Measurements from ENCODE around the gene MPDZ. TPM values are rescaled to one million over a fixed set of nuclear protein-coding genes. Genes with fewer than 3 reads are reported as not detected.

The MPDZ gene
- total RNA-seq, 4 donors from 2014 or later: 59.5 to 105 (median 74.3) TPM

- TF ChIP-seq CTCF (IDR thresholded peaks at IDR 0.05): no peak
- TF ChIP-seq POLR2A (IDR thresholded peaks at IDR 0.05; ENCODE audit: low read depth): no peak
- TF ChIP-seq EP300 (IDR thresholded peaks at IDR 0.05): no peak
- no peak for TF ChIP-seq POLR2AphosphoS5 (IDR thresholded peaks at IDR 0.05)
- intact Hi-C loops (cut with DNase I): no loop called here
- H3K27ac ChIP-seq (replicated peaks in 1 of 4): no peak overlapping the region
- no peaks in the 10 kb centered on the region for H3K4me1 ChIP-seq
- H3K27me3 ChIP-seq: no peaks in the 10 kb centered on the region
- 100% methylated on average over 2 of the region's 2 CpGs for WGBS
- H3K36me3 ChIP-seq: peaks cover 0 to 48% (median 19%) of the 10 kb centered on the region in 4 donors
- H3K4me3 ChIP-seq: no peak overlapping the region
- no peaks in the 10 kb centered on the region for H3K9me3 ChIP-seq
- no peak for DNase-seq (ENCODE audit: extremely low spot score)
Measured at GRCh38 chr9:13174906-13175639, 104.4 kb downstream of the MPDZ start.

- no peak for DNase-seq (ENCODE audit: extremely low spot score)
- Histone ChIP-seq H3K9me3 (no peaks in the 10 kb centered on the region), H3K4me1 (no peaks in the 10 kb centered on the region), H3K4me3 (no peak overlapping the region), H3K27me3 (no peaks in the 10 kb centered on the region), H3K27ac (replicated peaks in 1 of 4) (no peak overlapping the region), H3K36me3 (peaks cover 0 to 46% (median 19%) of the 10 kb centered on the region in 4 donors)
- 91% methylated on average over 4 of the region's 4 CpGs for WGBS
- intact Hi-C loops (cut with DNase I): no loop called here
- TF ChIP-seq POLR2A (IDR thresholded peaks at IDR 0.05; ENCODE audit: low read depth) (no peak), POLR2AphosphoS5 (IDR thresholded peaks at IDR 0.05) (no peak), EP300 (IDR thresholded peaks at IDR 0.05) (no peak), CTCF (IDR thresholded peaks at IDR 0.05) (no peak)
Measured at GRCh38 chr9:13173553-13173952, 105.9 kb downstream of the MPDZ start.

GRCh38 chr9:13171261-13171660 lies 108.2 kb downstream of the MPDZ start:
- H3K36me3 ChIP-seq: peaks cover 9 to 51% (median 30%) of the 10 kb centered on the region in 4 donors
- no peaks in the 10 kb centered on the region for H3K4me1 ChIP-seq
- H3K9me3 ChIP-seq: no peaks in the 10 kb centered on the region
- H3K27ac ChIP-seq (replicated peaks in 1 of 4): no peak overlapping the region
- TF ChIP-seq EP300 (IDR thresholded peaks at IDR 0.05): no peak
- no peak for TF ChIP-seq CTCF (IDR thresholded peaks at IDR 0.05)
- TF ChIP-seq POLR2A (IDR thresholded peaks at IDR 0.05; ENCODE audit: low read depth): no peak
- no peak for TF ChIP-seq POLR2AphosphoS5 (IDR thresholded peaks at IDR 0.05)
- DNase-seq (ENCODE audit: extremely low spot score): no peak
- no peak overlapping the region for H3K4me3 ChIP-seq
- 81% methylated on average over 2 of the region's 2 CpGs for WGBS
- H3K27me3 ChIP-seq: no peaks in the 10 kb centered on the region
- intact Hi-C loops (cut with DNase I): no loop called here

- H3K4me3 ChIP-seq: no peak overlapping the region
- no peak for TF ChIP-seq POLR2A (IDR thresholded peaks at IDR 0.05; ENCODE audit: low read depth)
- no peak for TF ChIP-seq EP300 (IDR thresholded peaks at IDR 0.05)
- no peak for TF ChIP-seq CTCF (IDR thresholded peaks at IDR 0.05)
- TF ChIP-seq POLR2AphosphoS5 (IDR thresholded peaks at IDR 0.05): no peak
- no peak overlapping the region for H3K27ac ChIP-seq (replicated peaks in 1 of 4)
- WGBS: 96% methylated on average over 2 of the region's 2 CpGs
- H3K36me3 ChIP-seq: peaks cover 0 to 43% (median 26%) of the 10 kb centered on the region in 4 donors
- H3K4me1 ChIP-seq: no peaks in the 10 kb centered on the region
- intact Hi-C loops (cut with DNase I): no loop called here
- H3K27me3 ChIP-seq: no peaks in the 10 kb centered on the region
- DNase-seq (ENCODE audit: extremely low spot score): no peak
- H3K9me3 ChIP-seq: no peaks in the 10 kb centered on the region
Measured at GRCh38 chr9:13166996-13167395, 112.5 kb downstream of the MPDZ start.

All from esophagus muscularis mucosa (tissue), 4 donors.